ENCODE results near the gene INTS13.
"Not testable (repeated sequence)": the region's sequence is repeated elsewhere in the genome, so short reads cannot be mapped to it uniquely, and the experiment has no call there.

Gene INTS13

GRCh38 chr12:26936559-26937442, 980 bp downstream of the INTS13 start:
- in situ Hi-C loops (cut with MboI; ENCODE audit: low sequenced_read_pairs), result no loop called here

GRCh38 chr12:26935636-26936378, 2.0 kb downstream of the INTS13 start:
- in situ Hi-C loops (cut with MboI; ENCODE audit: low sequenced_read_pairs), result no loop called here

- in situ Hi-C loops (cut with MboI; ENCODE audit: low sequenced_read_pairs), result no loop called here
Measured at GRCh38 chr12:26929590-26929989, 8.2 kb downstream of the INTS13 start.

- in situ Hi-C loops (cut with MboI; ENCODE audit: low sequenced_read_pairs), result no loop called here
Measured at GRCh38 chr12:26928661-26929060, 9.1 kb downstream of the INTS13 start.

- in situ Hi-C loops (cut with MboI; ENCODE audit: low sequenced_read_pairs), result no loop called here
Measured at GRCh38 chr12:26921886-26922285, 15.9 kb downstream of the INTS13 start.

- in situ Hi-C loops (cut with MboI; ENCODE audit: low sequenced_read_pairs), result no loop called here
Measured at GRCh38 chr12:26919216-26919555, 18.6 kb downstream of the INTS13 start.

- in situ Hi-C loops (cut with MboI; ENCODE audit: low sequenced_read_pairs), result no loop called here
Measured at GRCh38 chr12:26918321-26919215, 19.2 kb downstream of the INTS13 start.

- in situ Hi-C loops (cut with MboI; ENCODE audit: low sequenced_read_pairs), result no loop called here
Measured at GRCh38 chr12:26906704-26907103, 31.1 kb downstream of the INTS13 start.

- in situ Hi-C loops (cut with MboI; ENCODE audit: low sequenced_read_pairs), result no loop called here
Measured at GRCh38 chr12:26906024-26906423, 31.8 kb downstream of the INTS13 start.

GRCh38 chr12:26903396-26903795, 34.4 kb downstream of the INTS13 start:
- in situ Hi-C loops (cut with MboI; ENCODE audit: low sequenced_read_pairs), result not testable (repeated sequence)

- in situ Hi-C loops (cut with MboI; ENCODE audit: low sequenced_read_pairs), result no loop called here
Measured at GRCh38 chr12:26896913-26897312, 40.9 kb downstream of the INTS13 start.

- in situ Hi-C loops (cut with MboI; ENCODE audit: low sequenced_read_pairs), result no loop called here
Measured at GRCh38 chr12:26895672-26896071, 42.1 kb downstream of the INTS13 start.

- in situ Hi-C loops (cut with MboI; ENCODE audit: low sequenced_read_pairs), result no loop called here
Measured at GRCh38 chr12:26891704-26892103, 46.1 kb downstream of the INTS13 start.

- in situ Hi-C loops (cut with MboI; ENCODE audit: low sequenced_read_pairs), result no loop called here
Measured at GRCh38 chr12:26890784-26891183, 47.0 kb downstream of the INTS13 start.

GRCh38 chr12:26884765-26885576, 52.8 kb downstream of the INTS13 start:
- in situ Hi-C loops (cut with MboI; ENCODE audit: low sequenced_read_pairs), result no loop called here

GRCh38 chr12:26880625-26881024, 57.2 kb downstream of the INTS13 start:
- in situ Hi-C loops (cut with MboI; ENCODE audit: low sequenced_read_pairs), result no loop called here

GRCh38 chr12:26878661-26879119, 59.1 kb downstream of the INTS13 start:
- in situ Hi-C loops (cut with MboI; ENCODE audit: low sequenced_read_pairs), result no loop called here

GRCh38 chr12:26874501-26875296, 63.1 kb downstream of the INTS13 start:
- in situ Hi-C loops (cut with MboI; ENCODE audit: low sequenced_read_pairs), result no loop called here

GRCh38 chr12:26872625-26873024, 65.2 kb downstream of the INTS13 start:
- in situ Hi-C loops (cut with MboI; ENCODE audit: low sequenced_read_pairs), result no loop called here
